HEK293 (cell line): Measurements from ENCODE around the gene KATNB1.

Experiments
- CTCF ChIA-PET: fragments of 350-600 bp; formaldehyde crosslinking; extraction: SDS; loops from one replicate; lab custom pipeline; 2021; ENCODE audit warnings: antibody characterized with exemption; lab: Yijun Ruan, JAX
- POLR2A ChIA-PET: fragments of 300-600 bp; formaldehyde crosslinking; extraction: SDS; loops from one replicate; lab custom pipeline; 2020; ENCODE audit warnings: antibody characterized with exemption, inconsistent platforms; lab: Yijun Ruan, JAX
- H3K27ac ChIP-seq: fragments of 200-500 bp; sonication (Bioruptor generic); 2 replicates; pipeline ENCODE4 v1.5.1; 2014; ENCODE audit warnings: low read depth, low read length, control low read depth, inconsistent platforms; ENCODE audit errors: extremely low read depth
- H3K36me3 ChIP-seq, 2 experiments: fragments of 200-500 bp in 1 of 2; sonication (Bioruptor generic) in 1 of 2; 1 replicate in 1 of 2; 2 replicates in 1 of 2; pipeline ENCODE4 v1.5.1; 2014 to 2017; ENCODE audit warnings: inconsistent platforms in 2 of 2, low read length in 2 of 2; ENCODE audit not compliant: control insufficient read depth in 2 of 2, insufficient read depth in 1 of 2
- H3K4me1 ChIP-seq: fragments of 200-500 bp; sonication (Bioruptor generic); 2 replicates; pipeline ENCODE4 v1.5.1; 2014; ENCODE audit warnings: mild to moderate bottlenecking, low read length, inconsistent platforms; ENCODE audit not compliant: control insufficient read depth, insufficient read depth
- H3K4me3 ChIP-seq: 2 replicates; pipeline ENCODE4 v1.5.1; 2011; ENCODE audit warnings: low read depth, mild to moderate bottlenecking, control low read depth, low read length, moderate library complexity
- H3K9me3 ChIP-seq: fragments of 200-500 bp; sonication (Bioruptor generic); 2 replicates; pipeline ENCODE4 v1.5.1; 2014; ENCODE audit warnings: low read depth, low read length, inconsistent platforms; ENCODE audit not compliant: control insufficient read depth, insufficient read depth
- GLIS1 ChIP-seq: fragments of 450-650 bp; formaldehyde crosslinking; IDR thresholded peaks from 2 replicates; pipeline ENCODE4 v1.5.1; 2016; ENCODE audit warnings: missing biosample characterization, missing genetic modification characterization
- GLIS2 ChIP-seq: fragments of 450-650 bp; formaldehyde crosslinking; IDR thresholded peaks from 2 replicates; pipeline ENCODE4 v1.5.1; 2016; ENCODE audit warnings: missing biosample characterization, missing genetic modification characterization
- HIC1 ChIP-seq: fragments of 450-650 bp; formaldehyde crosslinking; IDR thresholded peaks from 2 replicates; pipeline ENCODE4 v1.5.1; 2016; ENCODE audit warnings: missing biosample characterization, missing genetic modification characterization
- INSM2 ChIP-seq: fragments of 450-650 bp; formaldehyde crosslinking; IDR thresholded peaks from 2 replicates; pipeline ENCODE4 v1.5.1; 2016; ENCODE audit warnings: missing biosample characterization, missing genetic modification characterization
- SALL2 ChIP-seq: fragments of 450-650 bp; formaldehyde crosslinking; IDR thresholded peaks from 2 replicates; pipeline ENCODE4 v1.5.0; 2017; ENCODE audit warnings: missing biosample characterization, mild to moderate bottlenecking, missing genetic modification characterization, borderline replicate concordance
- SETDB1 ChIP-seq: IDR thresholded peaks from one replicate; pipeline ENCODE4 v1.6.1; 2017; ENCODE audit warnings: mild to moderate bottlenecking, low read length, moderate library complexity, mixed read lengths; ENCODE audit not compliant: insufficient read length
- WT1 ChIP-seq: fragments of 450-650 bp; formaldehyde crosslinking; IDR thresholded peaks from 2 replicates; pipeline ENCODE4 v1.5.1; 2016; ENCODE audit warnings: missing biosample characterization, missing genetic modification characterization
- ZFP69B ChIP-seq: fragments of 450-650 bp; formaldehyde crosslinking; IDR thresholded peaks from 2 replicates; pipeline ENCODE4 v1.5.1; 2016; ENCODE audit warnings: missing biosample characterization, missing genetic modification characterization
- ZNF132 ChIP-seq: fragments of 450-650 bp; formaldehyde crosslinking; IDR thresholded peaks from 2 replicates; pipeline ENCODE4 v1.5.1; 2017; ENCODE audit warnings: missing biosample characterization, missing genetic modification characterization, borderline replicate concordance
- ZNF133 ChIP-seq: fragments of 450-650 bp; formaldehyde crosslinking; IDR thresholded peaks from 2 replicates; pipeline ENCODE4 v1.5.1; 2016; ENCODE audit warnings: missing biosample characterization, missing genetic modification characterization
- ZNF157 ChIP-seq: fragments of 450-650 bp; formaldehyde crosslinking; IDR thresholded peaks from 2 replicates; pipeline ENCODE4 v1.5.1; 2016; ENCODE audit warnings: missing biosample characterization, missing genetic modification characterization
- ZNF169 ChIP-seq: fragments of 450-650 bp; formaldehyde crosslinking; IDR thresholded peaks from 2 replicates; pipeline ENCODE4 v1.5.1; 2016; ENCODE audit warnings: missing biosample characterization, missing genetic modification characterization
- ZNF175 ChIP-seq: fragments of 450-650 bp; formaldehyde crosslinking; IDR thresholded peaks from 2 replicates; pipeline ENCODE4 v1.5.1; 2016; ENCODE audit warnings: missing biosample characterization, missing genetic modification characterization
- ZNF202 ChIP-seq: fragments of 450-650 bp; formaldehyde crosslinking; IDR thresholded peaks from 2 replicates; pipeline ENCODE4 v1.5.1; 2016; ENCODE audit warnings: missing biosample characterization, missing genetic modification characterization, borderline replicate concordance
- ZNF324 ChIP-seq: fragments of 450-650 bp; formaldehyde crosslinking; IDR thresholded peaks from 2 replicates; pipeline ENCODE4 v1.5.1; 2016; ENCODE audit warnings: missing biosample characterization, missing genetic modification characterization
- ZNF639 ChIP-seq: fragments of 450-650 bp; formaldehyde crosslinking; IDR thresholded peaks from 2 replicates; pipeline ENCODE4 v1.5.1; 2016; ENCODE audit warnings: missing biosample characterization, missing genetic modification characterization
- ZNF704 ChIP-seq: fragments of 450-650 bp; formaldehyde crosslinking; IDR thresholded peaks from 2 replicates; pipeline ENCODE4 v1.5.1; 2016; ENCODE audit warnings: missing biosample characterization, missing genetic modification characterization
- ZNF76 ChIP-seq: fragments of 450-650 bp; formaldehyde crosslinking; IDR thresholded peaks from 2 replicates; pipeline ENCODE4; 2016; ENCODE audit warnings: low read depth, missing biosample characterization, missing genetic modification characterization, borderline replicate concordance
- ZNF792 ChIP-seq: fragments of 450-650 bp; formaldehyde crosslinking; IDR thresholded peaks from 2 replicates; pipeline ENCODE4 v1.5.1; 2016; ENCODE audit warnings: missing biosample characterization, missing genetic modification characterization
- ZSCAN5A ChIP-seq: fragments of 450-650 bp; formaldehyde crosslinking; IDR thresholded peaks from 2 replicates; pipeline ENCODE4 v1.5.1; 2016; ENCODE audit warnings: missing biosample characterization, missing genetic modification characterization

KATNB1 gene

GRCh38 chr16:57781349-57781740 is 45.8 kb downstream of the KATNB1 start:
- H3K36me3 ChIP-seq, result no peaks in the 10 kb centered on the region
- ChIA-PET POLR2A (no interaction called here), CTCF (interaction anchor here (2.9 kb wide), 1 partner anchor 13 kb away, joined by 7 read pairs; no protein-coding TSS in a partner anchor)
- H3K4me3 ChIP-seq, result no peak overlapping the region
- TF ChIP-seq ZNF639, result no peak
- no peak for TF ChIP-seq ZNF132
- TF ChIP-seq ZSCAN5A, result no peak
- TF ChIP-seq SETDB1, result no peak
- no peak for TF ChIP-seq ZNF133 (tag by site-specific recombination)
- no peak for TF ChIP-seq ZNF792
- TF ChIP-seq GLIS1 (tag by site-specific recombination), result no peak
- TF ChIP-seq ZNF324 (tag by site-specific recombination), result no peak
- TF ChIP-seq ZNF704 (tag by site-specific recombination), result no peak
- no peak for TF ChIP-seq ZNF175 (tag by site-specific recombination)
- TF ChIP-seq ZNF202 (tag by site-specific recombination), result no peak
- TF ChIP-seq GLIS2 (tag by site-specific recombination), result no peak
- TF ChIP-seq ZNF76 (tag by site-specific recombination), result no peak
- TF ChIP-seq HIC1 (tag by site-specific recombination), result no peak
- TF ChIP-seq ZFP69B (tag by site-specific recombination), result no peak
- no peak for TF ChIP-seq WT1 (tag by site-specific recombination)
- TF ChIP-seq ZNF157 (tag by site-specific recombination), result no peak
- TF ChIP-seq INSM2 (tag by site-specific recombination), result no peak
- TF ChIP-seq SALL2 (tag by site-specific recombination), result no peak
- no peak for TF ChIP-seq ZNF169
- H3K4me1 ChIP-seq, result no peaks in the 10 kb centered on the region
- no peaks in the 10 kb centered on the region for H3K9me3 ChIP-seq
- no peak overlapping the region for H3K27ac ChIP-seq
